Muscle layer of colon (tissue), 2 donors: ENCODE measurements around the gene HSPA12A.

Source experiments
- H3K27ac ChIP-seq: one replicate; pipeline ENCODE4 v1.7.0; 2013; ENCODE audit warnings: low read depth, mild to moderate bottlenecking, low read length, moderate library complexity
- H3K27me3 ChIP-seq, 2 donors: one replicate each; pipeline ENCODE4 v1.7.0; 2013; ENCODE audit warnings: low read length in 2 of 2, mild to moderate bottlenecking in 2 of 2; ENCODE audit not compliant: insufficient read depth in 2 of 2, control insufficient read depth in 1 of 2
- H3K36me3 ChIP-seq: one replicate; pipeline ENCODE4 v1.7.0; 2013; ENCODE audit warnings: mild to moderate bottlenecking, low read length; ENCODE audit not compliant: insufficient read depth
- H3K4me1 ChIP-seq: one replicate; pipeline ENCODE4 v1.7.0; 2013; ENCODE audit warnings: mild to moderate bottlenecking, low read length; ENCODE audit not compliant: insufficient read depth
- H3K4me3 ChIP-seq, 2 donors: one replicate each; pipeline ENCODE4 v1.7.0; 2013; ENCODE audit warnings: low read length in 2 of 2, low read depth in 1 of 2, mild to moderate bottlenecking in 1 of 2, moderate library complexity in 1 of 2
- H3K9ac ChIP-seq: one replicate; pipeline ENCODE4 v1.7.0; 2013; ENCODE audit warnings: low read length
- H3K9me3 ChIP-seq: one replicate; pipeline ENCODE4 v1.7.0; 2013; ENCODE audit warnings: mild to moderate bottlenecking, low read length
- donor health status: abdominal sarcoma.
- donor health status: Adenocarcinoma of cecum.

HSPA12A gene

DNA sequence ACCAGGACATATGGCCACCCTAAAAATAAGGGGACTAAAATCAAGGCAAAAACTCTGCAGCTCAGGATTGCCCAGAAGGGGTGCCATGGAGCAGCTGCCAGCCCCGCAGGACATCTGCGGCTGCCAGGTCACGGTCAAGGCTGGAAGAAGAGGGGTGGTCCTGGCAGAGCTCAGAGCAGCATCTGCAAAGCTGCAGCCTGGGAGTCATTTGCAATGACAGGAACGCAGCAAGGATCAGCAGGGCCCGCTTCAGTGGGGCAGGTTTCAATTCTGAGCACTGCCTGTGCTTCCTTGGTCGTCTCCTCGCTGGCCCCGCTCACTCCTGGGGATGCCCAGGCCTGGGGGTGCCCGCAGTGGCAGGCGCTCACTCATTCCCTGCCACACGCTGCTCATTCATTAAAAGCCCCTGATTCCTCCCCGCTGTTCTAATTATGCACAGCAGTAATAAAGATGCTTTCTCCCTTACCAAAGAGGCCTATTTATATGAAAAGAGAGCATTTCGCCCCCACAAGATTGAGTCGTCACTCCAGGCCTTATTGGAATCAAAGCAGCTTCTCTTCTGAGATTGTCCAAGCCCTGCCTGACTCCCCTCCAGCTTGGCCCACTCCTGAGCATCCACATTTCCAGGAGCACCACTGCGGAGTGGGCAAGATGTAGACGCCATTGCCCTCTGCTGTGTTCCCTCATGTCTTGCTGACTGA is 4.6 kb downstream of the HSPA12A start:
- Histone ChIP-seq H3K36me3 (no peaks in the 10 kb centered on the region), H3K4me1 (peaks cover 18% of the 10 kb centered on the region), H3K9ac (no peak overlapping the region), H3K27ac (no peak overlapping the region), H3K9me3 (no peaks in the 10 kb centered on the region), H3K4me3 (no peak overlapping the region), H3K27me3 (no peaks in the 10 kb centered on the region)

DNA sequence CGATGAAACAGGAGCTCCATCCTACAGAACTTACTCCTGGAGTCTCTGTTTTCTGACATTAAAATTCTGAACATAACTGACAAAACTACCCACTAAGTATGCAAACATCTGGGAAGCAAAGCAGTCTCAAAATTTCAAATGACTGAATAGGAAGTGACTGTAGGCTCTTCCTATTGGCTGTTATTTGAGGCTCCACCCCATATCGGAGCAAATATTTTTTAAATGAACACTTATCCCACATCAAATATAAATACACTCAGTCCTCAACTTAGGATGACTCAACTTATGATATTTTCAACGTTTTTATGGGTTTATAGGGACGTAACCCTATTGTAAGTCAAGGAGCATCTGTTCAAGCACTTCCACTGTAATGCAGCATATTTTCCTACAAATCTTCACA is 8.8 kb downstream of the HSPA12A start:
- H3K4me1 ChIP-seq, result peaks cover 8% of the 10 kb centered on the region
- H3K9ac ChIP-seq, result no peak overlapping the region
- H3K4me3 ChIP-seq, result no peak overlapping the region
- no peaks in the 10 kb centered on the region for H3K9me3 ChIP-seq
- H3K27ac ChIP-seq, result no peak overlapping the region
- H3K36me3 ChIP-seq, result no peaks in the 10 kb centered on the region
- H3K27me3 ChIP-seq, result no peaks in the 10 kb centered on the region

DNA sequence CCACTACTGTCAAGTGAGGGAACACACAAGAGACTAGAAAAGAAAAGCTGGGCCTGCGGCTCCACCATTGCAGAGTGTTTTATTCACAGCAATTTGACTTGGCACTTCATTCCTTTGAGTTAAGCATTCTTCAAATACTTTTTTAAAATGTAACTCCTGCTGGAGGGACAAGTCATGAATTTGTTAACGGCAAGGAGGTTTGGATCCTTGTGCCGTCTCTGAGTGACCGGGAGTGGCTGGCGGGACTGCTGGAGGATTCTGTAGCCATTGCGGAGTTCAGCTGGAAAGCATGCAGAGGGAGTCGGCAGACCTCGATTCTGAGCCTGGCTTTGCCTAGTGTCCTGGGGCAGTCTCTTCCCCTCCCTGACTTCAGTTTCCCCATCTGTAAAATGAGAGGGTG is 9.8 kb downstream of the HSPA12A start:
- no peaks in the 10 kb centered on the region for H3K27me3 ChIP-seq
- no peaks in the 10 kb centered on the region for H3K9me3 ChIP-seq
- H3K27ac ChIP-seq, result no peak overlapping the region
- H3K9ac ChIP-seq, result no peak overlapping the region
- H3K4me3 ChIP-seq, result no peak overlapping the region
- H3K4me1 ChIP-seq, result peaks cover 8% of the 10 kb centered on the region
- H3K36me3 ChIP-seq, result no peaks in the 10 kb centered on the region

DNA sequence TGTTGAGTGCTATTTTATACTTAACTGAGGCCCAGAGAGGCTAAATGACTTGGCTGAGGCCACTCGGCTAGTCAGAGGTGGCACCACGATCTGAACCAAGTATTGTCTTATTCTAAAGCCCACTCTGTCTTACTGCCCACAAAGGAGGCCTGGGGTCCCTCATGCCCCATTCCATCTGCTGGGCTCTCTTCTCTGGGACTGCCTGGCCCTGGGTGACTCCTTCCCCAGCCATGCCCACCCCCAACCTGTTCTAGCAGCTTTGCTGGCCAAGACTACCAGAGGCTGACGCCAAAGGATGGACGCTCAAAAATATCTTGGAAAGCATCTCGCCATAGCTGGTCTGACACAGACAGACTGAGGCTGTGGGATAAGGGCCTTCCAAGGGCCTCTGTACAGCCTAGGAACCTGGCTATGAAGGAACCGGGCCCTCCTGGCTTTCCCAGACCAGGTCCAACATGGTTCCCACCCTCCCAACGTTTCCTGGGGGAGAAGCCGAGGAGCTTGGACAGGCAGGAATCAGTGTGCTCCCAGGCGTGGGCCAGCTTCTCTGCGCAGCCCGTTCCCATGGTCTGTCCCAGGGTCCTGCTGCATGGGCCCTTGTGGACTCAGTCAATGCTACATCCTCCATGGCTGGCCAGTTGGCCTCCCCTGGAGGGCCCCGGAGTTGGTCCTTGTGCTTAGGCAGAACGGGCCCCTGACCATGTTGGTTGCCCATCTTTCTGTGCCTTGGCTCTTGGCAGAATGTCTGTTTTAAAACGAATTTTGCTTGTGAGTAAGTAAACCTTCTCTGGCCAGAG is 11.7 kb downstream of the HSPA12A start:
- H3K27me3 ChIP-seq, result no peaks in the 10 kb centered on the region
- H3K9me3 ChIP-seq, result no peaks in the 10 kb centered on the region
- H3K4me1 ChIP-seq, result peaks cover 8% of the 10 kb centered on the region
- no peak overlapping the region for H3K4me3 ChIP-seq
- no peaks in the 10 kb centered on the region for H3K36me3 ChIP-seq
- H3K27ac ChIP-seq, result no peak overlapping the region
- no peak overlapping the region for H3K9ac ChIP-seq

DNA sequence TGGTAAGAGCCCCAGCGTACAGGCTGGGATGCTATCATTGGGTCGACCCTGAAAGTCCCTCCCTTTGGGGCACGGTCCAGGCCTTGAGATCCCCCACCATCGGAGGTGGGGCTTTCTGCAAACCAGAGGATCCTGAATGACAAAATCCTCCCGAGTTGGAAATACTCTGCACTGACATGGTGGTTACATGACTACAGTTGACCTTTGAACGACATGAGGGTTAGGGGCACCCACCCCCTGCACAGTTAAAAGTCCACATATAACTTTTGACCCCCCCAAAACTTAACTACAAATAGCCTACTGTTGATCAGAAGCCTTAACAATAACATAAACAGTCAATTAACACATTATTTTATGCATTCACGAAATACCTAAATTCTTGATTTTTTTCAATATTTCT is 13.1 kb downstream of the HSPA12A start:
- Histone ChIP-seq H3K27me3 (no peaks in the 10 kb centered on the region), H3K27ac (no peak overlapping the region), H3K36me3 (no peaks in the 10 kb centered on the region), H3K9ac (no peak overlapping the region), H3K4me3 (no peak overlapping the region), H3K4me1 (peaks cover 8% of the 10 kb centered on the region), H3K9me3 (no peaks in the 10 kb centered on the region)

DNA sequence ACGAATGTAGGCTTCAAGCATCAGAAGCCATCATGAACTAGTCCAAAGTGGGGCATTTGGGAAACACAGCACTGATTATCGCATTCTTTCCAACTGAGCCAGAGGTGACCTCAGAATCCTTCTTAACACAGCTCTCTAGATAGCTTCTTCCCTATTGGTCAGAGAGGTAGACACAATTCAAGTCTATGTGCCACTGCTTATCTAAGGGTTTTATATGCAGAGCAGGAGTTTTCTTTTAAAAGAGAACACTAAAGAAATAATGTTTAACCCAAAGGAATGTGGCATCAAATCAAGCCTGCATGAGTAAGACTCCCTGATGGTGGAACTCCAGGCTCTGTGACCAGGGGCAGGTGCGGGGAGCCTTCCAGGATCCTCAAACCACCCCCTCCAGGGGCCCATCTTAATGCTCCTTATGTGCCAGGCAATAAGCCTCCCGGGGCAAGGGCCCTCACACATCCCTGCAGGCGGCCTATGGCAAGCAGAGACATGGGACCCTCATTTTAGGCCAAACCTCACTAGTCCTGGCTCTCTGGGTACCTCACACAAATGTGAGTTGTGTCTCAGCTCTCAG is 13.8 kb downstream of the HSPA12A start:
- Histone ChIP-seq H3K4me1 (peaks cover 6% of the 10 kb centered on the region), H3K4me3 (no peak overlapping the region), H3K9ac (no peak overlapping the region), H3K27ac (no peak overlapping the region), H3K27me3 (no peaks in the 10 kb centered on the region), H3K9me3 (no peaks in the 10 kb centered on the region), H3K36me3 (no peaks in the 10 kb centered on the region)

DNA sequence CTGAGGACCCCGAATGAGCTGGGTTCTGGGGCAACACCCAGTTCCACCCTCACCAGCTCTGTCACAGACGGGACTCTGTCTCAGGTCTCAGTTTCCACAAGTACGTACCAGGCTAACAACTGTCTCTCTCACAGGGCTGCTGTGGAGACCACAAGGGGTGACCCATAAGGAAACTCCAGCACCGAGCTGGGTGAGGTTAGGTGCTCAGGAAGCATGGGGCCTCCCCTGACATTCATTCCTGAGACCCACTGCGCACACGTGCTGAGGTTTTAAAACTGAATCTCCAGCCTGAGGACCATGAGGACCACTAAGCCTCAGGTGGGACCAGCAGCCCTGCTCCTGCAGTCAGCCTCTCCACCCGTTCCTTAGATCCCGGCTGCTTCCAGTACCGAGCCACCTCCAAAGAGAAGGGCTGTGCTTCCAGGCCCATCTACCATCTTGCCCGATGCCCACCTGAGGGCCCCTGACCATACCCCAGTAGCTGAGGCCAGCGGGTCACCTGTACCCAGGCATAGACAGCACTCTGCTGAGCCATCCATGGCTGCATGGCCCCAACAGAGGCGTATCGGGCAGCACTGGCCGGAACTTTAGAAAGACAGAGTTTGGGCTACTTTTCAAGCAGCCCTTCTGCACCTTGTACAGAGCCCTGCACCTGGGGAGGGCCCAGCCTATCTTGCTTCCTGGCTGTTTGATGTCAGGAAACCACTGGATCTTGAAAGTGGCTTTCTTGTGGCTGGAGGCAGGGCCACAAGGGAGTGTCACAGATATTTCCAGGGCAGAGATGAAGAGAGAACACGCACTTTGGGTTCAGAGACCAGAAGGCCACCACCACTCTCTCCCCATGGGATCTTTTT is 18.7 kb downstream of the HSPA12A start:
- no peaks in the 10 kb centered on the region for H3K36me3 ChIP-seq

DNA sequence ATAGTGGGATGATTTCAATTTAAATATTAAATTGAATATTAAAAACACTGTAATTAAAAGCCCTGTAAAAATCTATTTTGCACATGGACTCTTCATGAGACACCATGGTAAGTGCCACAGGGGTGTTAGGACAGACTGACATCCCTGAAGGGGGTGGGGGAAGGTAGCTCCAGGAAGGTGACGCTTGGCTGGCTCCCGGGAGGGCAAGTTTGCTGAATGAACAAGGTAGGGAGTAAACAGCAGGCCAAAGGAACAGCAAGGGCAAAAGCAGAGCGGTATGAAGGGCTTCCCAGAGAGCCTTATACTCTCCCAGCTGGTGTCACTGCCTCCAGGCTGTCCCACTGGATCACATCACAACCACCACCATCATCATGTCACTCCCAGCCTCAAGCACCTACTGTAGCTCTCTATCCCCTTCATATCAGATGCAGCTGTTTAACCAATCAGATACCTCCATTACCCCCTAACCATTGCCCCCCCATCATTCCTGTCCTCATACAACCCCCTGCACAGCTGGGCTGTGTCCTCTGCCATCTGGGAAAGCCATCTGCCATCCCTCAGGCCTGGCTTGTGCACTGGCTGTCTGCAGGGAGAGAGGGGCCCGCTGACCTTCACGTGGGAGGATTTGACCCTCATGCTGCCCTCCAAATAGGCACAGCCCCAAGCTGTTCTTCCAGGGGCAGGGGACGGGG is 19.5 kb downstream of the HSPA12A start:
- Histone ChIP-seq H3K27me3 (no peaks in the 10 kb centered on the region), H3K9me3 (no peaks in the 10 kb centered on the region), H3K36me3 (no peaks in the 10 kb centered on the region), H3K27ac (no peak overlapping the region), H3K9ac (no peak overlapping the region), H3K4me1 (no peaks in the 10 kb centered on the region), H3K4me3 (no peak overlapping the region)

More for the DNA sequence above, 18.7 kb downstream of the HSPA12A start:
- Histone ChIP-seq H3K4me1 (no peaks in the 10 kb centered on the region), H3K9me3 (no peaks in the 10 kb centered on the region), H3K27ac (no peak overlapping the region), H3K27me3 (no peaks in the 10 kb centered on the region), H3K4me3 (no peak overlapping the region), H3K9ac (no peak overlapping the region)

DNA sequence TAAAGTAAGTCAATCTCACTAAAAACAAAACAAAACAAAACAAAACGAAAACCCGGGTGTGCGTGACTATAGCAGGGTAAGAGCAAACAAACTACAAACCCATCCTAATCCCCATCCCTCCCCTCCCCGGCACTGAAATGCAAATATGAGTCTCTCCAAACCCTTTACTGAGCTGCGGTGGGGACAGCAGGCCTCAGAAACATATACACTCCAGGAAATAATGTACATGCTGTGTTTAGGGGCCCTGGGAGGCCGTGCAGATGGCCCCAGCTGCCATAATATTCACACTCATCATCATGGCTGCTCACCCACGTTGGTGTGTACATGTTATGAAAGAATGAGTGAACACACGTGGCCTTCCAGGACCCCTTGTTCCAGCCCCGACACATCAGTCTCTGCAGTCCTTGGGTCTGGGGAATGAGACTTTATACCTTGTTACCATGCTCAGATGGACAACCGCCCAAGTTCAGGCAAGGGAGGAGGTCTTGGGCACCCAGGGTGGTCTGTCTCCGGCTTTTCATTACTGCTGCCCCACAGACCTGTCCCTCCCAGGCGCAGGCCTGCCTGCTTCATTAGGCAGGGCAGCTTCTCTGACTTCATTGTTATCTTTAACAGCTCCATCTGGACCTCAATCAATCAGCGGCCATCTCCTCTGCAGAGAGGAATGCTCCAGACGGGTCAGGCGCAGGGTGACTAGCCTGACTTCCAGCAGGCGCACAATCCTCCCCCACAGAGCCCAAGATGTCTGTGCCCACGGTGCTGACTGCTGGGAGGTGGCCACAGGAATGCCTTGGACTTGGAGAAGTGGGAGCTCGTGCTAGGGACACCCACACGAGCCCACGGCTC is 20.6 kb downstream of the HSPA12A start:
- no peak overlapping the region for H3K27ac ChIP-seq
- peaks cover 6% of the 10 kb centered on the region for H3K4me1 ChIP-seq
- H3K36me3 ChIP-seq, result no peaks in the 10 kb centered on the region
- H3K9ac ChIP-seq, result no peak overlapping the region
- H3K4me3 ChIP-seq, result no peak overlapping the region
- H3K27me3 ChIP-seq, result no peaks in the 10 kb centered on the region
- H3K9me3 ChIP-seq, result no peaks in the 10 kb centered on the region
